Endothelial cell of umbilical vein (primary cell): ENCODE results near the gene GRAMD4.

ENCODE experiments used
- CTCF ChIP-seq, 2 donors: IDR thresholded peaks; 1 replicate in 1 of 2; 2 replicates in 1 of 2; pipeline ENCODE4 v1.5.1; 2011; ENCODE audit warnings: low read length in 2 of 2, mild to moderate bottlenecking in 2 of 2, moderate library complexity in 2 of 2, control low read depth in 1 of 2, inconsistent platforms in 1 of 2, low read depth in 1 of 2; ENCODE audit not compliant: insufficient read depth in 1 of 2; ENCODE audit errors: extremely low read depth in 1 of 2
- MAX ChIP-seq: IDR thresholded peaks from 2 replicates; pipeline ENCODE4 v1.6.1; 2011; ENCODE audit not compliant: insufficient read depth, insufficient read length

- TF ChIP-seq CTCF (IDR thresholded peaks at IDR 0.05; ENCODE audit: extremely low read depth in 1 of 2, insufficient read depth in 1 of 2, low read depth in 1 of 2, low read length in 2 of 2) (no peak), MAX (no peak)
These were observed 43.4 kb upstream of the GRAMD4 start for GRCh38 chr22:46576556-46577367.
